Ammon's horn (tissue), 1 donor: ENCODE data around the gene GAREM2.
A peak's percentile ranks its signal among the peaks of the same experiment; 100 is the strongest.
"Not testable (repeated sequence)": the region's sequence is repeated elsewhere in the genome, so short reads cannot be mapped to it uniquely, and the experiment has no call there.

Experiments used
- DNase-seq: peaks from one replicate; pipeline ENCODE4 v3.0.0-alpha.2; 2016; ENCODE audit warnings: low spot score

The GAREM2 gene

DNA sequence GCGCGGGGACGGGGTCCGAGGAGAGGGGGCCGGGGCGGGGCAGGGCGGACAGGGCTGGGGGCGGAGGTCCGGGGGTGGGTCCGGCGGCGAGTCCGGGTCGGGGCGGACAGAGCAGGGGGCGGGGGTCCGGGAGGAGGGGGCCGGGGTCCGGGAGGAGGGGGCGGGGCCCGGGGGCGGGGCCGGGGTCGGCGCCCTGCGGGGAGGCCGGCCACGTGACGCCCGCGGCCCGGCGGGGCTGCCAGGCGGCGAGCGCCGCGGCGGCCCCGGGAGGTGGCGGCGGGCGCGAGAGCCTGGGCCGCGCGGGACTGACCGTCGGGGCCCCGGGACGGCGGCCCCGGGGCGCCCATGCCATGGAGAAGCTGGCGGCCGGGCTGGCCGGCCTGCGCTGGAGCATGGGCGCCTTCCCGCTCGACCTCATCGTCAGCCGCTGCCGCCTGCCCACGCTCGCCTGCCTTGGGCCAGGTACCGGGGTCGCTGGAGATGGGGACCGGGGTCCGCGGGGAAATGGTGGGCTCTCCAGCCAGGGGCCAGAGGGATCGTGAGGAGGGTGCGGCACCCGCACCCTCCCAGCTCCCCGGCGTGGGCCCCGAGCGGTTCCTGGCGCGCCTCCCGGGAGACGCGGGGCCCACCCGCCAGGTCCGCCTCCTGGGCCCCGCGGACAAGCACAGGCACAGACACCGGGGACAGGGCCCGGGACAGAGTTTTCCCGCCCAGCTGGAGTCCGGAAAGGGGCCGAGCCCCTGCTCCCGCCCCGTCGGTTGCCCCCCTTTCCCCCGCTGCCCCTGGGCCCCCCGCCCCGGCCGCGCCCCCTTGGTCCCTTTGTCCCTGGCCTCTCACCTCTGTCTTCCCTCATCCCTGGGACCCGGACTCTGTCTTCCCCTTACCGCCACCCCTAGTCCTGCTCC lies at the start of gene GAREM2:
GAREM2 (plus strand) TSS at position 218 of the 905 bp plus-strand sequence; CDS start at position 351, 133 bp downstream.
- DNase-seq, result no peak

DNA sequence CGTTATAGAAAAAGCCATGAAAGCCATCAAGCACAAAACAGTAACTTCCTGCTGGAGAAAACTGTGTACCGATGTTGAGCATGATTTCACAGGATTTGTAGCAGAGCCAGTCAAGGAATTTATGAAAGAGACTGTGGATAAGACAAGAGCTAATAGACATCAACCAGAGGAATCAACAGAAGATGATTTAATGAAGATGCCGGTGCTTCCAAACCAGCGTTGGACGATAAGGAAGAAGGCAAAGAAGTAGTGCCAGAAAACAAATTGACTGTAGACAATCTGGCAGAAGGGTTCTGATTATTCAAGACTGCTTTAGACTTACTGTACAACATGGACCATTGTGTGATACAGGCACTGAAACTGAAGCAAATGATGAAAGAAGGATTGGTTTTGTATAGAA lies 49.5 kb upstream of the GAREM2 start:
- DNase-seq, result no peak

DNA sequence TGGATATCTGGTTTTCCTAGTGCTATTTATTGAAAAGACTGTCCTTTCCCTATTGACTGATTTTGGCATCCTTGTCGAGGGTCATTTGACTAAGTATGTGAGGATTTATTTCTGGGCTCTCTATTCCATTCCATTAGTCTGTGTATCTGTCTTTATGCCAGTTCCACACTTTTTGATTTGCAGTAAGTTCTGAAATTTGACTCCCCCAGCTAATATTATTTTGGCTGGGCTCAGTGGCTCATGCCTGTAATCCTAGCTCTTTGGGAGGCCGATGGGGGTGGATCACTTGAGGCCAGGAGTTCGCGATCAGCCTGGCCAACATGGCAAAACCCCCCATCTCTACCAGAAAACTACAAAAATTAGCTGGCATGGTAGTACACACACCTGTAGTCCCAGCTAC lies 46.8 kb upstream of the GAREM2 start:
- no peak for DNase-seq

DNA sequence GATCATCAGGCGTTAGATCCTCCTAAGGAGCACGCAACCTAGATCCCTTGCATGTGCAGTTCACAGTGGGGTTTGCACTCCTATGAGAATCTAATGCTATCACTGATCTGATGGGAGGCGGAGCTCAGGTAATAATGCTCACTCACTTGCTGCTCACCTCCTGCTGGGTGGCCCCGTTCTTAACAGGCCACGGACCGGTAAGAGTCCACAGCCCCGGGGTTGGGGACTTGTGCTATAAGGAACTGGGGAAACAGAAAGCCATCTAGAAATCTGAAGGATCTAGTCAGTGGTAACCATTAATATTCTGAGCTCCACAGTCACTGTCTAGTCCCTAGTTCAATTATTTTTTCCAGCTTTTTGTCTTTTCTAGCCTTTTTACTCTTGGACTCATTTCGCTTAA lies 44.7 kb upstream of the GAREM2 start:
- no peak for DNase-seq

DNA sequence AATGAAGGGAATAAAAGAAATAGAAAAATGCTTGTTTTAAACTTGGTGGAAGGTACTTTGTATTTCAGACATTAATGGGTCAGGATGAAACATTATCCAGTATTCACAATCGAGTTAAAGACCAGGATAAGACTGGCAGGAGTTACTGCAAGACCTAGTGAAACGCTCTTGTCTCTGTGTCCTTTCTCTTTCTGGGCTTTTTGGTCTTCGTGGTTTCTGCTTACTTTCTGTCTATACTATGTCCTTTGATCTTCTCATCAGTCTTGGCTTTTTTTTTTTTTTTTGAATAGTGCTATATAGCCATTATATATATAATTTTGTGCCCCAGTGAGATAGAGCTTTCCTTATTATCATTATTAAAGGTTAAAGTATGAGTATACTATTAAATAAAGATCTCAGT lies 42.1 kb upstream of the GAREM2 start:
- DNase-seq, result no peak

DNA sequence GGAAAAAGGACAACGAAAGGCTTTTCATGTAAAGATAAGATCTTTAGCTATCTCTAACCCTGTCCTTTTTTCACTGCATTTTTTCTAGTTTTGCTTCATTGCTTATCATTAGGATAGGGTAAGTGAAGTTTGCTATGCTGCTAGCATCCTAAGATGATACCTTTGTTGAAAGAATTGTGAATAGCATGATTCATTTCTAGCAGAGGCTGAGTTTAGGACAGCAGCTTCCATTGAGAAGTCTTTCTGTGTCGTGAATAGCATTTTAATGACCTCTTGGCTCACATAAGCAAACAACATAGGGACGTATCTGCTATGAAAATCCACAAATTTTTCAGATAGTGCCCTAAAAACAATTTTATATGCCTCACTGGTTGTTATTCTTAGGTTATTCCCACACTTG lies 36.4 kb upstream of the GAREM2 start:
- DNase-seq, result peak; percentile 81

DNA sequence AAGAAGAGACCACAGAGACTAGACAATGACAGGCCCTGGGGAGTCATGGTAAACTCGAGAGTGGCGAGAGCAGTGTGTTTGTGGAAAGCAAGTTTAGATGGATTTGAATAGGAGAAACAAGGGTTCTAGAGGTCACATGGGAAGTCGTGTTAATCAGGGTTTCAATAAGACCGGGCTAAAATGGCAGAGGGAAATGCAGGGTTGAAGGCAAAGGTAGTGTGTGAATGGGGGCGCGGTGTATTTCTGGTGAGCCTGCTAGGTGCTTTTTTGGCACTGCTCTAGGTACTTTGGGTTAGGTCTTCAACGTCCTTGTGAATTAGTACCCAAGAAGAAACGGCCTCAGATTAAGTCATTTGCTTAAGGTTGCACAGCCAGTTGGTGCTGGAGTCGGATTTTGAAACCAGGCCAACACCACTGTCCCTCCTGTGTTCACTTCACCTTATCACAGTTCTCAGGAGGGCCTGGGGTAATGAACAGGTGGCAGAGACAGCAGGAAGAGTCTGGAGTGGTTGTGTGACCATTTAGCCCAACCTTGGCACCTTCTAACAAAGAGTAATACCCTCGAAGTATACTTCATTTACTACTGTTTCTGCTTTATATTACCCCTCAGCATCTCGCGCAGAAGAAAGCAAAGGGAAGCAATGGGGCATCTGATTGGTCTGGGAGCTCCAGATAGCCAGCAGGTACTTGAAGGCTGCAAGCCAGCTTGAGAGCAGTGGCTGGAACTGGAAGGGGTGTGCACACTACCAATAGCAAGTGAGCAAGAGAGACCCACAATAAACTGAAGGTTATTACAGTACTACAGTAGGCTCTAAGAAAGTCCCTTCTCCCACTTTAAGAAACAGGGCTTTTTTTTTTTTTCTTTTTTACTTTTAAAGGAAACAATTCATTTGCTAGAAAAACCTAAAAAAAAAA lies 33.4 kb upstream of the GAREM2 start:
- no peak for DNase-seq

DNA sequence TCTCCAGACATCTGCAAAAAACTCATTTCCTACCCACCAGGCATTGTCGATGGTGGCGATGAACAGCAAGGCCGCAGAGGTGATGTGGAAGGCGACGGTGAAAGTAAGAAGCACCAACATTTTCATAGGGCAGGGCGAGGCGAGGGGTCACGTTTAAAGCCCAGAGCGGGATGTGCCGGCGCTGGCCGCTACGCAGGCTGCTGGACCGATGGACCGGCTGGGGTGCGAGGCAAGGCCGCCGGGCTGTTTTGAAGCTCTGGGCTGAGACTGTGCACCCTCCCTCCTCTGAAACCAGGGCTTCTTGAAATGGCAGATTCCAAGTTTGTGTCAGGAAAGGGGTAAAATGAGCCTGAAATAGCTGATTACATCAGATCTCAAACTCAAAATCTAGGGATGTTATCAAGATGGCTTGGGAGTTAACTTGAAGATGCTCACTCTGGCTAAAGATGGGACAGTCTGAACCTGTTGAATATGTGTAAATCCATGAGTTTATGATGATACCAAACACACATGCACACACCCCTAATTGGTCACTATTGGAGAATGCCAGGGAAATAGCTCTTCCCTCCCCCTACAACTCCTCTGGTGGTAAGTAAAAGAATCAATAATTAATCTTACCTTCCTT lies 31.6 kb upstream of the GAREM2 start:
- no peak for DNase-seq

DNA sequence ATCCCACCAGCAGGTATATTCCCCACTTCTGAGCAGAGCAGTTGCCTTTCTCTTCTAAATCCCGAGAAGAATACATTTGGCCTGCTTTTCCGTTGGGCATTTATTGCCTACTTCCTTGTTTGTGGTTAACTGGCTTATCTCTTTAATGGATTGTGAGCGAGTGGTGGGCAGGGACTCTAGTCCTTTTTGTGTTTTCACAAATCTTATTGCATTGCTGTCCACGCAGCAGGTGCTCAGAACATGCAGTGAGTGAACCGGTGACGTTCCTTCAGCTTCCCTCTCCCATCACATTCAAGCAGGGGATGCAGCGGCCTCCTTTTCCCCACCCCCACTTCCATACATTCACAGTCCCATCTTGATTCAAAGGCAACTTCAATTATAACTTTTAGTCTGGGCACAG lies 28.9 kb upstream of the GAREM2 start:
- no peak for DNase-seq

DNA sequence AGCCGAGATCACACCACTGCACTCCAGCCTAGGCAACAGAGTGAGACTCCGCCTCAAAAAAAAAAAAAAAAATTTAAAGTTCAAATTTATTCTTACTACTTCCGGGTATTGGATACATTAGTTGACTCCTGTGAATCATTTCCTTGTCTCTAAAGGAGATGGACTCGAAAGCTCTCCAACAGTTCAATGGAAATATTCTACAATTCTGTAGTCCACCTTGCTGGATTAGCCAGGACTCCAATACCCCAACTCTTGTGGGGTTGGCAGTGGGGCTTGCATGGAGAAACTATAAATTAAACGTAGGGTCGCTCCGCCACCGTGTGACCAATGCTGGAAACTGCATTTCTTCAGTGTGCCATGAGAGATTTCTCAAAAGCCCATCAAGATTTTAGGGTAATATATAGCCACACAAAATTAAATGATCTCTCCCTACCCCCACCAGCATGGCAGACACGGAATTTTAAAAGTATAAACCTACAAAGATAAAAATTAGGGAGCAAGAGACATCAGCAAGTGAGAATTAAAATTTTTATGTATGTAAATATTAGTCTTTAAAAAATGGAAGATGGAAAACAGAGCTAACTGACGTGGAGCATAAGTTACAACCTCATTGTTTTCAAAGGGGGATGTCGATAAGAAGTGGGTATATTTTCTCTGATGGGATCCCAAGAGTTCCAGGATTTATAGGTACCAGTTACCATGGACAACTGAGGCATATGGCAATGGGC lies 27.8 kb upstream of the GAREM2 start:
- peak; percentile 81 for DNase-seq

DNA sequence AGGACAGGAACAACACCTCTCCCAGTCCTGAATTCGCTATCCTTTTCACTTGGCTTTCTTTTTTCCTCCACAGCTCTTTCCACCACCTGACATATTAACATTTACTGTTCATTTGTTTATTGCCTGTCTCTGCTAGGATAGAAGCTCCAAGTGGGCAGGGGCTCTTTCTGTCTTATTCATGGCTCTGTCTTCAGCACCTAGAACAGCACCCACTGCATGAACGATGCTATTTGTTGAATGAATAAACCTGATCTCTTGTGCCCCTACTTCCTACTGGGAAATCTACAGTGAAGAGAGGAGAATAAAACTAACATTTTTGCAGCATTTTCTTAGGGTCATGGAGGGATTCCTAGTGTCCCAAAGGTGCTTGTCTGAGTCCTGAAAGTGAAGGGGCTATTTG lies 24.4 kb upstream of the GAREM2 start:
- no peak for DNase-seq

DNA sequence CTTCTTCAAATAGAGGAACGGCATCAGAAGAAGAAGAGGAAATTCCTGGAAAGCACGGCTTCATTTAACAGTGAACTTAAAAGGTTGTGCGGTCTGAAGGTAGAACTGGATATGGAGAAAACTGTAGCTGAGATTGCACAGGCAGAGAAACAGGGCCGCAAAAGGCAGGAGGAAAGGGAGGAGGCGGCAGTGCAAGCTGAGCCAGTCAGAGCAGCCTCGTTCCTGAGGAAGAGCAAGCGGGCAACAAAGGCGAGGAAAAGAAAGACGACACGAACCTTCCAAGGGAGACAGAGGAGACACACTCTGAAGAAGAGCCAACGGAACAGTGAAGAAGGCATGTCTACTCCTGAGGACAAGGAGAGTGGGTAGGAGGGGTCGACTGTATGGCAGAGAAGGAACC lies 22.6 kb upstream of the GAREM2 start:
- no peak for DNase-seq

DNA sequence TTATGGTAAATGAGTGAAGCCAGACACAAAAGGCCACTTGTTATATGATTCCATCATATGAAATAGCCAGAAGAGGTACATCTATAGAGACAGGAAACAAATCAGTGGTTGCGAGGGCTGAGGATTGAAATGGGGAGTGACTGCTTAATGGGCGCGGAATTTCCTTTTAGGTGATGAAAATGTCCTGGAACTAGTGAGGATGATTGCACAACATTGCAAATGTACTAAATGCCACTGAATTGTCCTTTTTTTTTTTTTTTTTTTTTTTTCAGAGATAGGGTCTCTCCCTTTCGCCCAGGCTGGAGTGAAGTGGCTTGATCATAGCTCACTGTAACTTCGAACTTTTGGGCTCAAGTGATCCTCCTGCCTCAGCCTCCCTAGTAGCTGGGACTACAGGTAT lies 15.3 kb upstream of the GAREM2 start:
- no peak for DNase-seq

DNA sequence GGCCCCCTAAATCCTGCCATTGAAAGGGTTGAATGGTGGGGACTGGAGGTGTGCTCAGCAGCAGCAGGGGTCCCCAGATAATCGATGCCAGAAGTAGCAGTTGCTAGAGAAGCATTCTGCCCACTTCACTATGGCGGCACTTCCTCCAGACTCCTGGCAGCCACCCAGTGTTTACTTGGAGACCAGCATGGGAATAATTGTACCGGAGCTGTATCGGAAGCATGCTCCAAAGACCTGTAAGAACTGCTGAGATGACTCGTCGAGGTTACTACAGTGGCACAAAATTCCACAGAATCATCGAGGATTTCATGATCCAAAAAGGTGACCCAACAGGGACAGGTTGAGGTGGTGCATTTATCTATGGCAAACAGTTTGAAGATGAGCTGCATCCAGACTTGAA lies 11.0 kb upstream of the GAREM2 start:
- DNase-seq, result no peak

DNA sequence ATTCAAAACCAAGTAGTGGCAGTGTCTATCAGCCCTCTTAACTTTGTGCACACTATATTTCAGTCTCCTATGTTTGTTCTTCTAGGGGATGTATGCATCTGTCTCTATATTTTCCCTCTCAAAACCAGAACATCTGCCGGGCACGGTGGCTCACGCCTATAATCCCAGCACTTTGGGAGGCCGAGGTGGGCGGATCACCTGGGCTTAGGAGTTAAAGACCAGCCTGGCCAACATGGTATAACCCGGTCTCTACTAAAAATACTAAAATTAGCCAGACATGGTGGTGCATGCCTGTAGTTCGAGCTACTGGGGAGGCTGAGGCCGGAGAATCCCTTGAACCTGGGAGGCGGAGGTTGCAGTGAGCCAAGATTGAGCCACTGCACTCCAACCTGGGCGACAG lies 9.9 kb upstream of the GAREM2 start:
- DNase-seq, result no peak

DNA sequence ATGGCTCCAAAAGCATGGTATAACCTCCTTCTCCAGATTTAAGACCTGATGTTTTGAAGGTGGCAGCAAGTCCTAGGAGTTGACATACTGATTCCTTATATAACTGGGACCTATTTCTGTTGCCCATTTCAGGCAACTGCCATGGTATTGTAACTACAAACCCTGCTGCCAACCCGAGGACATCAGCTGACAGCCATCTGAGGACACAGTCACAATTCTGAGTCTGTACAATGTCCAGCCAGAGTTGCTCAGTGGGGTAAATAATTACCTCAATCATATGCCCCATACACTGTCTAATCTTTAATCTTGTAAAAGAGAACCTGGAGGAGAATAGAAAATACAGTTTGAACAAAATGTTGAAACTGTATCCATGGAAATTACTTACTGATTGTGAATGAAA lies 8.7 kb upstream of the GAREM2 start:
- peak; percentile 77 for DNase-seq

DNA sequence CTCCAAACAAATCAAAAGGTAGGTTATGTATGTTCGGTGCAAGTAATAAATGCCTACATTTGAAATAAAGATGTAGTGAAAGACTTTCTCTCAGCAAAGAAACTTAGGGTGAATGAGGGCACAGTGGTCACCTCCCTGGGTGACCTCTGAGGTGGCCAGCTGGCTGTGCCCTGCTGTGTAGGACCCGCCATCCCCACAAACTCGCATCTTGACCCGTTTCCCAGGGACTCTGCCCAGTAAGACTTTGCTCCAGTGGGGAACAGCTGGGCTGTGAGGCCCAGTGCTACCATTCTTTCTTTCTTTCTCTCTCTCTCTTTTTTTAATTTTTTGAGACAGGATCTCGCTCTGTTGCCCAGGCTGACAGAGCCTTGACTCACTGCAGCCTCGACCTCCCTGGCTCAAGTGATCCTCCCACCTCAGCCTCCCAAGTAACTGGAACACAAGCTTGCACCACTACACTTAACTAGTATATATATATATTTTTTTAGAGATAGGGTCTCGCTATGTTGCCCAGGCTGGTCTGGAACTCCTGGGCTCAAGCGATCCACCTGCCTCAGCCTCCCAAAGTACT lies 8.2 kb upstream of the GAREM2 start:
- no peak for DNase-seq

DNA sequence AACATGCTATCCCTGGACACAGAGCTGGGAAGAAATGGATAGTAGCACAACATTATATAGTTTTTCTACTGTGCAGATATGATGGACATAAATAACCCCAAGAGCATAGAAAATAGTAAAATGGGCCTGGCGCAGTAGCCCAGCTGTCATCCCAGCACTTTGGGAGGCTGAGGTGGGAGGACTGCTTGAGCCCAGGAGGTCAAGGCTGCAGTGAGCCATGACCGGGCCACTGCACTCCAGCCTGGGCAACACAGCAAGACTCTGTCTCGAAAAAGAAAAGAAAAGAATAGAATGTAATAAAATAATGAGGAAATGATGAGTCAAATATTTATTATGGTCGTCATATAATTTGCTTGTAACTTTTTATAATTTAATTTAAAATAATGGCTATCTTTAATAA lies 7.5 kb upstream of the GAREM2 start:
- no peak for DNase-seq

DNA sequence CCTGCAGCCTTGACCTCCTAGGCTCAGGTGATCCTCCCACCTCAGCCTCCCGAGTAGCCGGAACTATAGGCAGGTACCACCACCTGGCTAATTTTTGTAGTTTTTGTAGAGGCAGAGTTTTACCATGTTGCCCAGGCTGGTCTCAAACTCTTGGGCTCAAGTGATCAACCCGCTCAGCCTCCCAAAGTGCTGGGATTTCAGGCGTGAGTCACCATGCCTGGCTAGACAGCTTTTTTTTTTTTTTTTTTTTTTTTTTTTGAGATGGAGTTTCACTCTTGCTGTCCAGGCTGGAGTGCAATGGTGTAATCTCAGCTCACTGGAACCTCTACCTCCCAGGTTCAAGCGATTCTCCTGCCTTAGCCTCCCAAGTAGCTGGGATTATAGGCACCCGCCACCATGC lies 6.3 kb upstream of the GAREM2 start:
- not testable (repeated sequence) for DNase-seq

DNA sequence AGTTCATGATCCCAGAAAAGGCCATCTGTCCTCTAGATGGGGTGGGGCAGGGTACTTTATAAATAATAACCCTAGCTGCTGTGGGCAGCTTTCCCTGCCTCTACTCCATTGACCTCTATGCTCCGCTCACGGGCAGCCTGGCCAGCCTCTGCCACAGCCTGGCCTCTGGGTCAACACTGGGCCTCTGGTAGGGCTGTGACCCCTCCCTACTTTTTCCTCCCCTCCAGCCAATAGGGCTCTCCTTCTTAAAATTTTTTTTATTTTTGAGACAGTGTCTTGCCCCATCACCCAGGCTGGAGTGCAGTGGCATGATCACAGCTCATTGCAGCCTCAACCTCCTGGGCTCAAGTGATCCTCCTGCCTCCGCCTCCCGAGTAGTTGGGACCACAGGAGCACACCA lies 4.1 kb upstream of the GAREM2 start:
- DNase-seq, result no peak

DNA sequence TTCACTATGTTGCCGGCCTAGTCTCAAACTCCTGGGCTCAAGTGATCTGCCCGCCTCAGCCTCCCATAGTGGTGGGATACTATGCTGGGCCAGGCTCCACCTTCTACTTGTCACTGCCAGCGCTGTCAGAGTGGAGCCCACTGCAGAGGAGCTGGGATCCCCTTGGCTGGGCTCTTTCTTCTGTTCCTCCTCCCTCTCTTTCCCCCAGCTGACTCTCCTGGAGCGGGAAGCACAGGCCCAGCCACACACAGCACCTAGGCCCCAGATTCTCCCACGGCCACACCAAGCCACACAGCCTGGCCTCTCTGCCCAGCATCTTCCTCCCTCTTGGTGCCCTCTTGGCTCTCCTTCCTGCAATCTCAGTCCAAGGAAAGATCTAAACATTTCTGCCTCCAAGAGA lies 3.7 kb upstream of the GAREM2 start:
- no peak for DNase-seq
